Suprapubic skin (tissue), 4 donors: ENCODE measurements around the gene TMPRSS4. TPM values are rescaled to one million over a fixed set of nuclear protein-coding genes. Genes with fewer than 3 reads are reported as not detected.

ENCODE experiments used
- DNase-seq, 2 donors: peaks; one replicate each; pipeline ENCODE4 v3.0.0-alpha.2; 2019; ENCODE audit warnings: low spot score in 2 of 2
- H3K27ac ChIP-seq: fragments of 200-600 bp; sonication (generic); one replicate; pipeline ENCODE4 v1.5.1; 2019
- H3K27me3 ChIP-seq: fragments of 200-600 bp; sonication (generic); one replicate; pipeline ENCODE4 v1.5.1; 2019
- H3K36me3 ChIP-seq: fragments of 200-600 bp; sonication (generic); one replicate; pipeline ENCODE4 v1.5.1; 2019
- H3K4me1 ChIP-seq: fragments of 200-600 bp; sonication (generic); one replicate; pipeline ENCODE4 v1.5.1; 2019
- H3K4me3 ChIP-seq: fragments of 200-600 bp; sonication (generic); one replicate; pipeline ENCODE4 v1.5.1; 2019; ENCODE audit warnings: mild to moderate bottlenecking
- H3K9me3 ChIP-seq: fragments of 200-600 bp; sonication (generic); one replicate; pipeline ENCODE4 v1.5.1; 2019
- EP300 ChIP-seq: sonication (generic); formaldehyde crosslinking; IDR thresholded peaks from one replicate; pipeline ENCODE4 v1.6.1; 2017; ENCODE audit warnings: antibody characterized with exemption
- POLR2A ChIP-seq, 2 donors: fragments of 450-650 bp; IDR thresholded peaks; one replicate each; pipeline ENCODE4 v1.6.1; 2017; ENCODE audit warnings: antibody characterized with exemption in 2 of 2, mild to moderate bottlenecking in 2 of 2, moderate library complexity in 2 of 2
- POLR2AphosphoS5 ChIP-seq, 3 donors: sonication (generic); formaldehyde crosslinking; IDR thresholded peaks; one replicate each; pipeline ENCODE4 v1.6.1; 2017; ENCODE audit warnings: antibody characterized with exemption in 3 of 3
- WGBS: methylation state at CpG from one replicate; pipeline ENCODE4 v1.1.5; 2018; 5-methylcytosine and 5-hydroxymethylcytosine counted together
- total RNA-seq, 4 donors: library from RNA; depleted of rRNA; stranded (reverse); fragments of >200 nt; gene quantifications; one replicate each; pipeline ENCODE4 v1.1.0, GENCODE V29; 2016
- TF ChIP-seq, protein P1 (sequence below), 2 donors: fragments of 200-600 bp in 1 of 2; fragments of 450-650 bp in 1 of 2; sonication (generic) in 1 of 2; IDR thresholded peaks; one replicate each; pipeline ENCODE4 v1.5.1; 2016 to 2019; ENCODE audit warnings: antibody characterized with exemption in 2 of 2, mild to moderate bottlenecking in 1 of 2, moderate library complexity in 1 of 2

Gene TMPRSS4
- total RNA-seq, 4 donors from 2014 or later = 1.6 to 17.0 (median 2.4) TPM

DNA sequence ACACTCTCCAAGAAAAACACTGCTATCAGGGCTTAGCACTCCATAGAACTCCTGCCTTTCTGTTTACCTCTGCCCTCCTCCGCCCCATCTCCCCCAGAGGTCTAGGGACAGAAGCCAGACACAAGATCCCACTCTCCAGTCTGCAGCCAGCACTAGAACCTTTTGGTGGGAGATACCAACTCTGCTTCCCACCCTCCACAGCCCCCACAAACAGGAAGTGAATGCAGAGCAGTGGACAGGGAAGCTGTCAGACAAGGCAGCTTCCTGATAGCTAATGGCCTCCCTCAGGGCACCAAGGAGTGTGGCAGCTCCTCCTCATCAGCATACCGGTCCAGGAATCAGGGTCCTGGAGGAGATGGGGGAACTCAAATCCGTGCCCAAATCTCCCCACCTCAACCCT, 70.6 kb downstream of the TMPRSS4 start:
- TF ChIP-seq POLR2AphosphoS5 (IDR thresholded peaks at IDR 0.05) = no peak
- TF ChIP-seq, protein P1, sequence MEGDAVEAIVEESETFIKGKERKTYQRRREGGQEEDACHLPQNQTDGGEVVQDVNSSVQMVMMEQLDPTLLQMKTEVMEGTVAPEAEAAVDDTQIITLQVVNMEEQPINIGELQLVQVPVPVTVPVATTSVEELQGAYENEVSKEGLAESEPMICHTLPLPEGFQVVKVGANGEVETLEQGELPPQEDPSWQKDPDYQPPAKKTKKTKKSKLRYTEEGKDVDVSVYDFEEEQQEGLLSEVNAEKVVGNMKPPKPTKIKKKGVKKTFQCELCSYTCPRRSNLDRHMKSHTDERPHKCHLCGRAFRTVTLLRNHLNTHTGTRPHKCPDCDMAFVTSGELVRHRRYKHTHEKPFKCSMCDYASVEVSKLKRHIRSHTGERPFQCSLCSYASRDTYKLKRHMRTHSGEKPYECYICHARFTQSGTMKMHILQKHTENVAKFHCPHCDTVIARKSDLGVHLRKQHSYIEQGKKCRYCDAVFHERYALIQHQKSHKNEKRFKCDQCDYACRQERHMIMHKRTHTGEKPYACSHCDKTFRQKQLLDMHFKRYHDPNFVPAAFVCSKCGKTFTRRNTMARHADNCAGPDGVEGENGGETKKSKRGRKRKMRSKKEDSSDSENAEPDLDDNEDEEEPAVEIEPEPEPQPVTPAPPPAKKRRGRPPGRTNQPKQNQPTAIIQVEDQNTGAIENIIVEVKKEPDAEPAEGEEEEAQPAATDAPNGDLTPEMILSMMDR (IDR thresholded peaks at IDR 0.05) = no peak
- no peak for TF ChIP-seq POLR2A (IDR thresholded peaks at IDR 0.05)
- no peak for TF ChIP-seq EP300
- Histone ChIP-seq H3K36me3 (no peaks in the 10 kb centered on the region), H3K4me1 (peaks cover 30% of the 10 kb centered on the region), H3K27ac (no peak overlapping the region), H3K4me3 (no peak overlapping the region), H3K27me3 (peaks cover 5% of the 10 kb centered on the region), H3K9me3 (no peaks in the 10 kb centered on the region)
- DNase-seq = no peak
- WGBS = 60% methylated on average over 3 of the region's 3 CpGs

DNA sequence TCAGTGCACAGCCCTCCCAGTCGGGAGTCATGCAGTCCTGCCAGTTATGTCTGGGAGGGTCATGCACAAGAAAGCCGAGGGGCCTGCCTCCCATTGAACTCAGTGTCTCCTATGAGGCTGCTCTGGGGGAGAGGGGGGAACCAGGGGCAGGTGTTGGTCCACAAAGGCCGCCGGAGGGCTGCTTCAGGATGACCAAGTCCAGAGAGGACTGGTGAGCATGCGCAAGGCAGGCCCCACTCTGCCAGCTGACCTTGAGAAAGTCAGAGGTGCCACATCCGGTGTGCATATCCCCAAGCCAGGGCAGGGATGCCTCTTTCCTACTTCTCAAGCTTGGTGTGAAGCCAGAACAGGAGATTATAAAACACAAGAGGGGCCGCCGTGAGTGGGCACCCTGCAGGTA, 71.4 kb downstream of the TMPRSS4 start:
- Histone ChIP-seq H3K9me3 (no peaks in the 10 kb centered on the region), H3K4me3 (no peak overlapping the region), H3K27ac (no peak overlapping the region), H3K27me3 (peaks cover 13% of the 10 kb centered on the region), H3K4me1 (peaks cover 33% of the 10 kb centered on the region), H3K36me3 (no peaks in the 10 kb centered on the region)
- TF ChIP-seq POLR2A (IDR thresholded peaks at IDR 0.05) (no peak), EP300 (no peak), POLR2AphosphoS5 (IDR thresholded peaks at IDR 0.05) (no peak)
- TF ChIP-seq, protein P1 (IDR thresholded peaks at IDR 0.05) = no peak
- 58% methylated on average over 4 of the region's 8 CpGs for WGBS
- DNase-seq = no peak

DNA sequence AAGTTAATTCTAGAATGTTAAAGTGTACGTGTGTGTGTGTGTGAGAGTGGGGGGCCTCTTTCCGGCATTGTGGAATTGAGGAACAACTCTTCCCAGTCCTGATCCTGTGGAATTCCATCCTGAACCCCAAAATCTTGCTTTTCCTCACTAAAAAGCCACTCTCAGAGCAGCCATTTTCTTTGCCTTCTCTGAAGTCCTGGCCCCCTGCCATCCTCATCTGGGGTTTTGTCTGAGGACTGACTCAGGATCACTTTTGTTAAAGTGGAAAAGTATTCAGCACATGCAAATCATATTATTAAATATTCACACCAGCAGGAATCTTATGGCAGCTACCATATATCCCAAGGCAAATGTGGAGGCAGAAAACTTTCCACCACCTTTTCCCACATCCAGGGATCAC, 72.0 kb downstream of the TMPRSS4 start:
- 80% methylated on average over 2 of the region's 2 CpGs for WGBS
- no peak for DNase-seq
- TF ChIP-seq, protein P1 (IDR thresholded peaks at IDR 0.05) = no peak
- TF ChIP-seq POLR2A (IDR thresholded peaks at IDR 0.05) (no peak), POLR2AphosphoS5 (IDR thresholded peaks at IDR 0.05) (no peak), EP300 (no peak)
- Histone ChIP-seq H3K4me1 (peaks cover 37% of the 10 kb centered on the region), H3K4me3 (no peak overlapping the region), H3K27me3 (peaks cover 19% of the 10 kb centered on the region), H3K36me3 (no peaks in the 10 kb centered on the region), H3K9me3 (no peaks in the 10 kb centered on the region), H3K27ac (no peak overlapping the region)

DNA sequence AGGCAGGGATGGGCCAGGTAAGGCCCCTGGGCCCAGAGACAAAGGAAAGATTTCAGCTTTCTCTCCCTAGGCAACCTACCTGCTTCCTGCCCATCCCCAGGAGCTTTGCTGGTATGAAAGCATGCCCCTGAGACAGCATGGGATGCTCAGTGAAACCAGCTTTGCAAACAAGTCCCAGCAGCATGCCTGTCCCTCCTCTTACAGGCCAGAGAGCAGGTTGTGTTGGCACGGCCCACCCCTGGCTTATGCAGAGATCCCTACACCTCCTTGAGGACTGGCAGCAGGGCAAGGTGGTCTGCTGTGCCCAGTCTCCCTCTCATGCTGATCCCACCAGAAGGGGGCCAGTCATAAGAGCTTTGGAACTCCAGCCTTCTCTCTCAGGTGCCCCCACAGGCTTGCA, 72.6 kb downstream of the TMPRSS4 start:
- Histone ChIP-seq H3K9me3 (no peaks in the 10 kb centered on the region), H3K36me3 (no peaks in the 10 kb centered on the region), H3K27me3 (peaks cover 25% of the 10 kb centered on the region), H3K4me3 (no peak overlapping the region), H3K27ac (no peak overlapping the region), H3K4me1 (peaks cover 37% of the 10 kb centered on the region)
- DNase-seq = no peak
- TF ChIP-seq EP300 (no peak), POLR2AphosphoS5 (IDR thresholded peaks at IDR 0.05) (no peak)
- TF ChIP-seq, protein P1 (IDR thresholded peaks at IDR 0.05) = no peak
- WGBS = 57% methylated on average over 1 of the region's 1 CpG

DNA sequence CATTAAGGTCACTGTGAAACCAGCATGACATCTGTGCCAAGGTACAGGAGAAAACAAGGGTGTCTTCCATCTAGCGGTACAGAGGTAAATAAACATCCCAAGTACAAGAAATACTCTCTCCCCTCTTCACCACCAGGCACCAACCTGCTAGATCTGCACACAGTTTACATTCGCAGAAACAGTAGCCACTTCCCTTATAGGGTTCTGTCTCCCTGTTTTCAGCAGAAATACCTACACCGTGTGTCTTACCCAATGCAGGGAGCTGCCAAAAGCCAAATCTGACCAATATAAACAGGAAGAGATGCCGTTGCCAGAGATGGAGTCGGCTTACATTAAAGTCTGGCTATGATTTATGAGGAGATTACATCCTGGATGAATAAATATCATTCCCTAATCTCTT, 74.6 kb downstream of the TMPRSS4 start:
- Histone ChIP-seq H3K4me3 (no peak overlapping the region), H3K9me3 (no peaks in the 10 kb centered on the region), H3K27me3 (peaks cover 42% of the 10 kb centered on the region), H3K27ac (no peak overlapping the region), H3K4me1 (peaks cover 31% of the 10 kb centered on the region), H3K36me3 (no peaks in the 10 kb centered on the region)
- WGBS = 20% methylated on average over 4 of the region's 5 CpGs
- DNase-seq = no peak
- TF ChIP-seq POLR2A (IDR thresholded peaks at IDR 0.05) (no peak), POLR2AphosphoS5 (IDR thresholded peaks at IDR 0.05) (no peak), EP300 (no peak)
- TF ChIP-seq, protein P1 (IDR thresholded peaks at IDR 0.05) = no peak
